Stomach (tissue), 9 donors: ENCODE data around the gene CTSH. TPM values are rescaled to one million over a fixed set of nuclear protein-coding genes. Genes with fewer than 3 reads are reported as not detected.

ENCODE experiments used
- DNase-seq, 2 donors: peaks; one replicate each; pipeline versions ENCODE4 v3.0.0 to v3.0.0-alpha.2; 2013 to 2019
- H3K27ac ChIP-seq, 5 donors: fragments of 200-600 bp in 4 of 5; sonication (generic) in 4 of 5; one replicate each; pipeline ENCODE4 v1.5.1; 2013 to 2019; ENCODE audit warnings: mild to moderate bottlenecking in 1 of 5, moderate library complexity in 1 of 5
- H3K27me3 ChIP-seq, 3 donors: fragments of 200-600 bp; sonication (generic); one replicate each; pipeline ENCODE4 v1.5.1; 2017 to 2019; ENCODE audit warnings: mixed run types in 1 of 3
- H3K36me3 ChIP-seq, 4 donors: fragments of 200-600 bp; sonication (generic); 1 replicate in 3 of 4; 2 replicates in 1 of 4; pipeline ENCODE4 v1.5.1; 2016 to 2019
- H3K4me1 ChIP-seq, 4 donors: fragments of 200-600 bp; sonication (generic); one replicate each; pipeline ENCODE4 v1.5.1; 2016 to 2019
- H3K4me3 ChIP-seq, 4 donors: fragments of 200-600 bp; sonication (generic) in 3 of 4; one replicate each; pipeline ENCODE4 v1.5.1; 2016 to 2019; ENCODE audit warnings: mild to moderate bottlenecking in 1 of 4
- H3K9me3 ChIP-seq, 4 donors: fragments of 200-600 bp; sonication (generic); one replicate each; pipeline ENCODE4 v1.5.1; 2016 to 2019
- EP300 ChIP-seq: sonication (generic); formaldehyde crosslinking; IDR thresholded peaks from one replicate; pipeline ENCODE4 v1.6.1; 2017; ENCODE audit warnings: antibody characterized with exemption
- POLR2A ChIP-seq, 4 donors: fragments of 450-650 bp; IDR thresholded peaks; one replicate each; pipeline ENCODE4 v1.6.1; 2016; ENCODE audit warnings: antibody characterized with exemption in 4 of 4, control low read depth in 2 of 4, mild to moderate bottlenecking in 1 of 4, moderate library complexity in 1 of 4
- POLR2AphosphoS5 ChIP-seq, 3 donors: sonication (generic); formaldehyde crosslinking; IDR thresholded peaks; one replicate each; pipeline ENCODE4 v1.6.1; 2016; ENCODE audit warnings: antibody characterized with exemption in 3 of 3
- WGBS, 5 donors: extraction: QIAGEN DNeasy Blood & Tissue Kit in 3 of 5; methylation state at CpG; one replicate each; pipeline versions ENCODE4 v1.1.5 to v1.1.7; 2013 to 2018; 5-methylcytosine and 5-hydroxymethylcytosine counted together
- intact Hi-C: fragments of 100-400 bp; cut with DNase I; formaldehyde crosslinking; loops from one replicate; pipeline ENCODE4 v1.15.1; 2023; ENCODE audit warnings: low total_unique reads
- polyA plus RNA-seq, 3 donors: library from polyadenylated mRNA; stranded (reverse); fragments of 200-250 nt; gene quantifications; one replicate each; pipeline ENCODE4 v1.2.3, GENCODE V29; 2013
- total RNA-seq, 5 donors: library from RNA; depleted of rRNA; stranded (reverse); fragments of >200 nt; gene quantifications; one replicate each; pipeline versions ENCODE4 v1.1.0 to v1.2.3, GENCODE V29; 2014 to 2016
- TF ChIP-seq, protein P1 (sequence below), 7 experiments: fragments of 450-650 bp in 4 of 7; fragments of 200-600 bp in 3 of 7; sonication (generic) in 3 of 7; IDR thresholded peaks; one replicate each; pipeline ENCODE4 v1.5.1; 2016 to 2019; ENCODE audit warnings: antibody characterized with exemption in 7 of 7, control low read depth in 2 of 7, mild to moderate bottlenecking in 1 of 7
- donor health status: healthy with polysubstance abuse.
- donor health status: Bipolar disorder and iron deficiency.
- donor health status: healthy.

CTSH gene
- total and polyA plus RNA-seq, 8 donors = 79.3 to 386 (median 187) TPM

DNA sequence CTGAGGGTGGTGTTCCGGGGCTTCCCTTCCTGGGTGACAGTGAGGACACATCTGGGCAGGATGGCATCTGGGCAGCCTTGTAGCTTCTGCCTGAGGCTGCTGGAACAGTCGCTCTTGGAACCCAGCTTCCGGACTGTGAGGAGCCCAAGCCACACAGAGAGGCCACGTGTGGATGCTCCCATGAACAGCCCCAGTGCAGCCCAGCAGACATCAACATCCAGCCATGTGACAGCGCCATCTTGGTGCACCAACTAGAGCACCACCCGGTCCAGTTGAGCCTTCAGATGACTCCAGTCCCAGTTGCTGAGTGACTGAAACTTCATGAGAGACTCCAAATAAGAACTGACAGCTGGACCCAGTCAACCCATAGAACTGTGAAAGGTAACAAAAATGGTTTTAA, 15.5 kb upstream of the CTSH start:
- 92 to 96% (median 94%) methylated on average over 2 to 6 of the region's 6 CpGs for WGBS, 5 donors
- Histone ChIP-seq H3K27ac (no peak overlapping the region), H3K4me3 (no peak overlapping the region), H3K27me3 (no peaks in the 10 kb centered on the region), H3K4me1 (no peaks in the 10 kb centered on the region), H3K9me3 (no peaks in the 10 kb centered on the region), H3K36me3 (no peaks in the 10 kb centered on the region)
- TF ChIP-seq POLR2AphosphoS5 (IDR thresholded peaks at IDR 0.05) = no peak
- DNase-seq = no peak
- intact Hi-C loops = no loop called here

GRCh38 chr15:78959360-78959759, 14.5 kb upstream of the CTSH start:
- WGBS, 5 donors = 96 to 99% (median 98%) methylated on average over 10 of the region's 10 CpGs
- no peaks in the 10 kb centered on the region for H3K4me1 ChIP-seq
- H3K36me3 ChIP-seq = no peaks in the 10 kb centered on the region
- intact Hi-C loops = no loop called here
- TF ChIP-seq, protein P1, sequence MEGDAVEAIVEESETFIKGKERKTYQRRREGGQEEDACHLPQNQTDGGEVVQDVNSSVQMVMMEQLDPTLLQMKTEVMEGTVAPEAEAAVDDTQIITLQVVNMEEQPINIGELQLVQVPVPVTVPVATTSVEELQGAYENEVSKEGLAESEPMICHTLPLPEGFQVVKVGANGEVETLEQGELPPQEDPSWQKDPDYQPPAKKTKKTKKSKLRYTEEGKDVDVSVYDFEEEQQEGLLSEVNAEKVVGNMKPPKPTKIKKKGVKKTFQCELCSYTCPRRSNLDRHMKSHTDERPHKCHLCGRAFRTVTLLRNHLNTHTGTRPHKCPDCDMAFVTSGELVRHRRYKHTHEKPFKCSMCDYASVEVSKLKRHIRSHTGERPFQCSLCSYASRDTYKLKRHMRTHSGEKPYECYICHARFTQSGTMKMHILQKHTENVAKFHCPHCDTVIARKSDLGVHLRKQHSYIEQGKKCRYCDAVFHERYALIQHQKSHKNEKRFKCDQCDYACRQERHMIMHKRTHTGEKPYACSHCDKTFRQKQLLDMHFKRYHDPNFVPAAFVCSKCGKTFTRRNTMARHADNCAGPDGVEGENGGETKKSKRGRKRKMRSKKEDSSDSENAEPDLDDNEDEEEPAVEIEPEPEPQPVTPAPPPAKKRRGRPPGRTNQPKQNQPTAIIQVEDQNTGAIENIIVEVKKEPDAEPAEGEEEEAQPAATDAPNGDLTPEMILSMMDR (IDR thresholded peaks at IDR 0.05) = no peak
- TF ChIP-seq POLR2A (IDR thresholded peaks at IDR 0.05) (no peak), POLR2AphosphoS5 (IDR thresholded peaks at IDR 0.05) (no peak), EP300 (no peak)
- DNase-seq = no peak
- no peaks in the 10 kb centered on the region for H3K9me3 ChIP-seq
- H3K4me3 ChIP-seq = no peak overlapping the region
- H3K27me3 ChIP-seq = no peaks in the 10 kb centered on the region
- no peak overlapping the region for H3K27ac ChIP-seq

- intact Hi-C loops = no loop called here
- Histone ChIP-seq H3K27me3 (no peaks in the 10 kb centered on the region), H3K27ac (no peak overlapping the region), H3K9me3 (no peaks in the 10 kb centered on the region), H3K4me1 (peaks cover 0 to 4% (median 2%) of the 10 kb centered on the region in 4 donors), H3K4me3 (no peak overlapping the region), H3K36me3 (no peaks in the 10 kb centered on the region)
- no peak for DNase-seq
- WGBS, 5 donors = 84 to 93% (median 85%) methylated on average over 9 of the region's 9 CpGs
- TF ChIP-seq, protein P1 (IDR thresholded peaks at IDR 0.05) = no peak
- TF ChIP-seq POLR2A (IDR thresholded peaks at IDR 0.05) (no peak), POLR2AphosphoS5 (IDR thresholded peaks at IDR 0.05) (no peak), EP300 (no peak)
These were observed 12.7 kb upstream of the CTSH start for GRCh38 chr15:78957416-78958093.

- H3K27me3 ChIP-seq = no peaks in the 10 kb centered on the region
- TF ChIP-seq POLR2AphosphoS5 (IDR thresholded peaks at IDR 0.05) (no peak), EP300 (no peak), POLR2A (IDR thresholded peaks at IDR 0.05) (no peak)
- TF ChIP-seq, protein P1 (IDR thresholded peaks at IDR 0.05) = no peak
- H3K4me3 ChIP-seq = no peak overlapping the region
- peaks cover 4 to 10% (median 8%) of the 10 kb centered on the region in 4 donors for H3K4me1 ChIP-seq
- 62 to 81% (median 71%) methylated on average over 1 of the region's 1 CpG for WGBS, 5 donors
- no peaks in the 10 kb centered on the region for H3K36me3 ChIP-seq
- H3K9me3 ChIP-seq = no peaks in the 10 kb centered on the region
- H3K27ac ChIP-seq = no peak overlapping the region
- DNase-seq = no peak
- intact Hi-C loops = no loop called here
These were observed 12.1 kb upstream of the CTSH start for GRCh38 chr15:78956937-78957336.

GRCh38 chr15:78955355-78955754, 10.5 kb upstream of the CTSH start:
- H3K36me3 ChIP-seq = no peaks in the 10 kb centered on the region
- no peak overlapping the region for H3K4me3 ChIP-seq
- H3K9me3 ChIP-seq = no peaks in the 10 kb centered on the region
- H3K27ac ChIP-seq = no peak overlapping the region
- WGBS, 5 donors = 90 to 98% (median 95%) methylated on average over 5 of the region's 5 CpGs
- intact Hi-C loops = no loop called here
- H3K4me1 ChIP-seq = peaks cover 17 to 26% (median 22%) of the 10 kb centered on the region in 4 donors
- no peak for DNase-seq
- no peaks in the 10 kb centered on the region for H3K27me3 ChIP-seq
- TF ChIP-seq POLR2AphosphoS5 (IDR thresholded peaks at IDR 0.05) (no peak), POLR2A (IDR thresholded peaks at IDR 0.05) (no peak), EP300 (no peak)
- TF ChIP-seq, protein P1 (IDR thresholded peaks at IDR 0.05) = no peak
